ENCODE measurements around the gene KRTAP5-6. TPM values are rescaled to one million over a fixed set of nuclear protein-coding genes. Genes with fewer than 3 reads are reported as not detected.
A peak's percentile ranks its signal among the peaks of the same experiment; 100 is the strongest.

KRTAP5-6 gene
- total RNA-seq, 4 donors from 2014 or later: not detected

GRCh38 chr11:1702506-1702905 is 5.5 kb downstream of the KRTAP5-6 start:
- in situ Hi-C loops (cut with MboI; ENCODE audit: low sequenced_read_pairs in 4 of 4): no loop called here
- ATAC-seq (no peak), DNase-seq (no peak)
- peaks cover 0 to 7% of the 10 kb centered on the region in 2 donors for H3K4me1 ChIP-seq
- H3K27ac ChIP-seq: no peak overlapping the region
- no peak overlapping the region for H3K4me3 ChIP-seq
- intact Hi-C loops (cut with DNase I; ENCODE audit: low total_unique reads): no loop called here
- H3K9me3 ChIP-seq: no peaks in the 10 kb centered on the region
- no peaks in the 10 kb centered on the region for H3K36me3 ChIP-seq
- peaks cover 0 to 5% (median 0%) of the 10 kb centered on the region in 3 donors for H3K27me3 ChIP-seq
- no peak for TF ChIP-seq POLR2A (IDR thresholded peaks at IDR 0.05)
- TF ChIP-seq, protein P1, sequence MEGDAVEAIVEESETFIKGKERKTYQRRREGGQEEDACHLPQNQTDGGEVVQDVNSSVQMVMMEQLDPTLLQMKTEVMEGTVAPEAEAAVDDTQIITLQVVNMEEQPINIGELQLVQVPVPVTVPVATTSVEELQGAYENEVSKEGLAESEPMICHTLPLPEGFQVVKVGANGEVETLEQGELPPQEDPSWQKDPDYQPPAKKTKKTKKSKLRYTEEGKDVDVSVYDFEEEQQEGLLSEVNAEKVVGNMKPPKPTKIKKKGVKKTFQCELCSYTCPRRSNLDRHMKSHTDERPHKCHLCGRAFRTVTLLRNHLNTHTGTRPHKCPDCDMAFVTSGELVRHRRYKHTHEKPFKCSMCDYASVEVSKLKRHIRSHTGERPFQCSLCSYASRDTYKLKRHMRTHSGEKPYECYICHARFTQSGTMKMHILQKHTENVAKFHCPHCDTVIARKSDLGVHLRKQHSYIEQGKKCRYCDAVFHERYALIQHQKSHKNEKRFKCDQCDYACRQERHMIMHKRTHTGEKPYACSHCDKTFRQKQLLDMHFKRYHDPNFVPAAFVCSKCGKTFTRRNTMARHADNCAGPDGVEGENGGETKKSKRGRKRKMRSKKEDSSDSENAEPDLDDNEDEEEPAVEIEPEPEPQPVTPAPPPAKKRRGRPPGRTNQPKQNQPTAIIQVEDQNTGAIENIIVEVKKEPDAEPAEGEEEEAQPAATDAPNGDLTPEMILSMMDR (IDR thresholded peaks at IDR 0.05 in 4 of 5, conservative IDR thresholded peaks at IDR 0.05 in 1 of 5): no peak

DNA sequence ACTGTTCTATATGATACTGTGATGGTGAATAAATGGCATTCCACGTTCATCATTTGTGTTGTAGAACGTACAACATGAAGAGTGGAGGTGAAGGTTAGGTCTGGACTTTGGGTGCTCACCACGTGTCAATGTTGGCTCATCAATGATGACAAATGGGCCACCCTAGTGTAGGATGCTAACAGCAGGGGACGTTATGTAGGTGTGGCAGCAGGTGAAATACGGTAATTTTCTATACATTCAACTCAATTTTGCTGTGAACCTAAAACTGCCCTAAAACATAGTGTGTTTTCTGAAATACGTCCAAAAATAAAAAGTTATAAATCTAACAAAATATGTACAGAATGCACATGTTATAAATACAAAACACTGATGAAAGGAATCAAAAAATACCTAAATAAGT is 6.2 kb downstream of the KRTAP5-6 start:
- DNase-seq: no peak
- ATAC-seq: no peak
- intact Hi-C loops (cut with DNase I; ENCODE audit: low total_unique reads) (no loop called here), in situ Hi-C loops (cut with MboI; ENCODE audit: low sequenced_read_pairs in 4 of 4) (no loop called here)
- Histone ChIP-seq H3K9me3 (no peaks in the 10 kb centered on the region), H3K27ac (no peak overlapping the region), H3K27me3 (peaks cover 0 to 5% (median 0%) of the 10 kb centered on the region in 3 donors), H3K36me3 (no peaks in the 10 kb centered on the region), H3K4me3 (no peak overlapping the region), H3K4me1 (peaks cover 0 to 7% of the 10 kb centered on the region in 2 donors)
- TF ChIP-seq, protein P1 (IDR thresholded peaks at IDR 0.05 in 4 of 5, conservative IDR thresholded peaks at IDR 0.05 in 1 of 5): no peak
- no peak for TF ChIP-seq POLR2A (IDR thresholded peaks at IDR 0.05)

DNA sequence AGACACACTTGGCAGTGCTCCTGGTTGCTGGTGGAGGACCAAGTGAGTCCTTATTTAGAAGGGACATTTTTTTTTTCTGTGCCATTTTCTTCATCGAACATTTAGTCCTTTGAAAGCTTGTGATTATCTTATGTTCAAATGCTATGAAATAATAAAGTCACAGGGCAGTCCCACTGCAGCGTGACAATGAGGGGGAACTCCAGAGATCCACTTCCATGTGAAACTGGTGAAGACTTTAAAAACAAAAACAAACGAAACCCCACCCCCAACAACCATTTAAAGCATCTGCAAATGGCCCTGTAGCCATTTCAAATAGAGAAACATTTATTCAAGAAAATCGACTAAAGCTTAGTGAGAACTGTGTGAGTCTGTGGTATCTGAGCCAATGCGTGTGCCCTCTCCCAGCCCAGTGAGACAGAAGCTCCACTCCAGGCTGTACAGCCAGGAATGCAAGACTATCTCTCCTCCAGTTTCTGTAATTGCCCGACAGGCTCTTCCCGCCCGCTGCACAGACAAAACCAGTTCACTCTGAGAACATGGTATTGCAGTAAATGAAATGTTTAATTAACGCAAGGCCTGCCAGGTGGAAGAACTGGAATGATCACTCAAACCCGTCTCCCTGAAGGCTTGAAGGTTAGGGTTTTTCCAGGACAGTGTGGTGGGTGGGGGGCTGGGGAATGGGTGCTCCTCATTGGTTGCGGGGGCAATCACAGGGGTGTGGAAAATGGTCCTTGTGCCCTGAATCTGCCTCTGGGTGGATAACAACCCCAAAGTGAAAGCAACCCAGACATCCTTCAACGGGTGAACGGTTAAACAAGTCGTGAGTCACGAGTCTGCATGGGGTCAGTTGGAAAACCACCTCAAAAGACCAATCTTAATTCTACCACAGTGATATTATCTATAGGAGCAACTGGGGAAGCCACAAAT is 8.4 kb downstream of the KRTAP5-6 start:
- Histone ChIP-seq H3K4me3 (no peak overlapping the region), H3K27me3 (peaks cover 0 to 5% (median 0%) of the 10 kb centered on the region in 3 donors), H3K36me3 (no peaks in the 10 kb centered on the region), H3K4me1 (peaks cover 0 to 7% of the 10 kb centered on the region in 2 donors), H3K27ac (no peak overlapping the region), H3K9me3 (no peaks in the 10 kb centered on the region)
- in situ Hi-C loops (cut with MboI; ENCODE audit: low sequenced_read_pairs in 4 of 4): no loop called here
- intact Hi-C loops (cut with DNase I; ENCODE audit: low total_unique reads): no loop called here
- ATAC-seq: no peak
- DNase-seq: no peak
- no peak for TF ChIP-seq POLR2A (IDR thresholded peaks at IDR 0.05)
- TF ChIP-seq, protein P1 (IDR thresholded peaks at IDR 0.05 in 4 of 5, conservative IDR thresholded peaks at IDR 0.05 in 1 of 5): no peak

- Histone ChIP-seq H3K4me1 (peaks cover 0 to 7% of the 10 kb centered on the region in 2 donors), H3K36me3 (no peaks in the 10 kb centered on the region), H3K4me3 (no peak overlapping the region), H3K9me3 (no peaks in the 10 kb centered on the region), H3K27ac (no peak overlapping the region), H3K27me3 (no peaks in the 10 kb centered on the region)
- TF ChIP-seq, protein P1 (IDR thresholded peaks at IDR 0.05 in 4 of 5, conservative IDR thresholded peaks at IDR 0.05 in 1 of 5): peak in 4 of 5 experiments; percentile 46 to 67 (median 55)
- TF ChIP-seq POLR2A (IDR thresholded peaks at IDR 0.05): no peak
- DNase-seq (peak; percentile 25 to 50), ATAC-seq (peak; percentile 58 to 88)
- intact Hi-C loops (cut with DNase I; ENCODE audit: low total_unique reads) (no loop called here), in situ Hi-C loops (cut with MboI; ENCODE audit: low sequenced_read_pairs in 4 of 4) (no loop called here)
Measured at GRCh38 chr11:1706634-1707400, 9.8 kb downstream of the KRTAP5-6 start.

Measured in gastrocnemius medialis (tissue), 4 donors.